Islet of Langerhans (tissue), 1 donor: ENCODE results near the gene INO80.
"Not testable (repeated sequence)": the region's sequence is repeated elsewhere in the genome, so short reads cannot be mapped to it uniquely, and the experiment has no call there.

Experiments used
- FAIRE-seq: peaks from one replicate; lab custom pipeline; 2011; peaks lifted over from hg19 to GRCh38; lab: Jason Lieb, UNC

Gene INO80

GRCh38 chr15:40992241-40992741 is 123.8 kb downstream of the INO80 start:
- FAIRE-seq = no peak

- FAIRE-seq = no peak
Observed at GRCh38 chr15:40991355-40991754, 124.7 kb downstream of the INO80 start.

GRCh38 chr15:40990789-40991188 is 125.3 kb downstream of the INO80 start:
- FAIRE-seq = no peak

GRCh38 chr15:40990080-40990479 is 126.0 kb downstream of the INO80 start:
- no peak for FAIRE-seq

GRCh38 chr15:40988156-40988555 is 127.9 kb downstream of the INO80 start:
- FAIRE-seq = no peak

GRCh38 chr15:40986820-40987219 is 129.3 kb downstream of the INO80 start:
- no peak for FAIRE-seq

GRCh38 chr15:40985541-40986330 is 130.3 kb downstream of the INO80 start:
- FAIRE-seq = no peak

GRCh38 chr15:40984964-40985363 is 131.1 kb downstream of the INO80 start:
- FAIRE-seq = no peak

- no peak for FAIRE-seq
Observed at GRCh38 chr15:40984406-40984805, 131.7 kb downstream of the INO80 start.

GRCh38 chr15:40982855-40983254 is 133.2 kb downstream of the INO80 start:
- FAIRE-seq = no peak

- FAIRE-seq = no peak
Observed at GRCh38 chr15:40981186-40981585, 134.9 kb downstream of the INO80 start.

- FAIRE-seq = no peak
Observed at GRCh38 chr15:40978562-40978961, 137.5 kb downstream of the INO80 start.

- no peak for FAIRE-seq
Observed at GRCh38 chr15:40978141-40978540, 137.9 kb downstream of the INO80 start.

GRCh38 chr15:40976819-40977218 is 139.3 kb downstream of the INO80 start:
- no peak for FAIRE-seq

- no peak for FAIRE-seq
Observed at GRCh38 chr15:40974879-40975278, 141.2 kb downstream of the INO80 start.

GRCh38 chr15:40969363-40969762 is 146.7 kb downstream of the INO80 start:
- FAIRE-seq = no peak

- no peak for FAIRE-seq
Observed at GRCh38 chr15:40968290-40969085, 147.6 kb downstream of the INO80 start.

- no peak for FAIRE-seq
Observed at GRCh38 chr15:40964634-40965033, 151.4 kb downstream of the INO80 start.

GRCh38 chr15:40964006-40964405 is 152.1 kb downstream of the INO80 start:
- no peak for FAIRE-seq

GRCh38 chr15:40963201-40963600 is 152.9 kb downstream of the INO80 start:
- FAIRE-seq = no peak

- FAIRE-seq = not testable (repeated sequence)
Observed at GRCh38 chr15:40962317-40962716, 153.8 kb downstream of the INO80 start.

- FAIRE-seq = not testable (repeated sequence)
Observed at GRCh38 chr15:40961740-40962139, 154.3 kb downstream of the INO80 start.

GRCh38 chr15:40960925-40961324 is 155.2 kb downstream of the INO80 start:
- no peak for FAIRE-seq
